Measurements from ENCODE around the gene SSBP3.

DNA sequence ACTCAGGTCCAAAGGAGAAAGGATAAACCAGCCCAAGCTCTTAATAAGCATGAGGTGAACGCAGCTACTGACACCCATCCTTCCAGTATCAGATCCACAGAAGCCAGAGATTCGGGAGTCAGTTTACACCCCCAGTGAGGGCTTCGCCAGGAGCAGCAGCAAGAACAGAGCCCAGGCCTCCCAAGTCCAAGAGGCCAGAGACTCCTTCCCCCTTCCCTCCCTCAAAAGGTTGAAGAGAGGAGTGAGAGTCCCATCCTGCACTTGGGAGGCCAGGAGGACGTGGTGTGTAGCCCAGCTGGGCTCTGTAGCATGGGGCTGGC, 133.5 kb downstream of the SSBP3 start:
- TF ChIP-seq EP300 (IDR thresholded peaks at IDR 0.05) (no peak), POLR2A (IDR thresholded peaks at IDR 0.05) (no peak)
- TF ChIP-seq, protein P1, sequence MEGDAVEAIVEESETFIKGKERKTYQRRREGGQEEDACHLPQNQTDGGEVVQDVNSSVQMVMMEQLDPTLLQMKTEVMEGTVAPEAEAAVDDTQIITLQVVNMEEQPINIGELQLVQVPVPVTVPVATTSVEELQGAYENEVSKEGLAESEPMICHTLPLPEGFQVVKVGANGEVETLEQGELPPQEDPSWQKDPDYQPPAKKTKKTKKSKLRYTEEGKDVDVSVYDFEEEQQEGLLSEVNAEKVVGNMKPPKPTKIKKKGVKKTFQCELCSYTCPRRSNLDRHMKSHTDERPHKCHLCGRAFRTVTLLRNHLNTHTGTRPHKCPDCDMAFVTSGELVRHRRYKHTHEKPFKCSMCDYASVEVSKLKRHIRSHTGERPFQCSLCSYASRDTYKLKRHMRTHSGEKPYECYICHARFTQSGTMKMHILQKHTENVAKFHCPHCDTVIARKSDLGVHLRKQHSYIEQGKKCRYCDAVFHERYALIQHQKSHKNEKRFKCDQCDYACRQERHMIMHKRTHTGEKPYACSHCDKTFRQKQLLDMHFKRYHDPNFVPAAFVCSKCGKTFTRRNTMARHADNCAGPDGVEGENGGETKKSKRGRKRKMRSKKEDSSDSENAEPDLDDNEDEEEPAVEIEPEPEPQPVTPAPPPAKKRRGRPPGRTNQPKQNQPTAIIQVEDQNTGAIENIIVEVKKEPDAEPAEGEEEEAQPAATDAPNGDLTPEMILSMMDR (IDR thresholded peaks at IDR 0.05): no peak
